Activated T-cell treated with anti-CD3 and anti-CD28 coated beads for 48 hours (primary cell): Measurements from ENCODE around the gene GRAPL.
"Not testable (repeated sequence)": the region's sequence is repeated elsewhere in the genome, so short reads cannot be mapped to it uniquely, and the experiment has no call there.

Experiments used
- DNase-seq: peaks from one replicate; pipeline ENCODE4 v3.0.0-alpha.2; 2020; ENCODE audit warnings: low read depth

Gene GRAPL

GRCh38 chr17:19136605-19137004 lies 9.2 kb downstream of the GRAPL start:
- not testable (repeated sequence) for DNase-seq

- not testable (repeated sequence) for DNase-seq
Measured at GRCh38 chr17:19137959-19138358, 10.6 kb downstream of the GRAPL start.

GRCh38 chr17:19141366-19142155 lies 14.2 kb downstream of the GRAPL start:
- DNase-seq: not testable (repeated sequence)

- peak; percentile 22 for DNase-seq
Measured at GRCh38 chr17:19142419-19142818, 15.0 kb downstream of the GRAPL start.

GRCh38 chr17:19143097-19143777 lies 15.8 kb downstream of the GRAPL start:
- not testable (repeated sequence) for DNase-seq

- not testable (repeated sequence) for DNase-seq
Measured at GRCh38 chr17:19144373-19144772, 17.0 kb downstream of the GRAPL start.

- not testable (repeated sequence) for DNase-seq
Measured at GRCh38 chr17:19145471-19145870, 18.1 kb downstream of the GRAPL start.

- not testable (repeated sequence) for DNase-seq
Measured at GRCh38 chr17:19150678-19151615, 23.6 kb downstream of the GRAPL start.

- DNase-seq: not testable (repeated sequence)
Measured at GRCh38 chr17:19157628-19158027, 30.2 kb downstream of the GRAPL start.

GRCh38 chr17:19158478-19158877 lies 31.1 kb downstream of the GRAPL start:
- not testable (repeated sequence) for DNase-seq

- not testable (repeated sequence) for DNase-seq
Measured at GRCh38 chr17:19158938-19159337, 31.5 kb downstream of the GRAPL start.

- DNase-seq: not testable (repeated sequence)
Measured at GRCh38 chr17:19161308-19162107, 34.1 kb downstream of the GRAPL start.

- not testable (repeated sequence) for DNase-seq
Measured at GRCh38 chr17:19162384-19163216, 35.2 kb downstream of the GRAPL start.

- not testable (repeated sequence) for DNase-seq
Measured at GRCh38 chr17:19174422-19174821, 47.0 kb downstream of the GRAPL start.

- not testable (repeated sequence) for DNase-seq
Measured at GRCh38 chr17:19175410-19175809, 48.0 kb downstream of the GRAPL start.

GRCh38 chr17:19181040-19181875 lies 53.9 kb downstream of the GRAPL start:
- not testable (repeated sequence) for DNase-seq

GRCh38 chr17:19187883-19188869 lies 60.8 kb downstream of the GRAPL start:
- DNase-seq: not testable (repeated sequence)
